Keratinocyte (primary cell): ENCODE data around the gene CLCA1. TPM values are rescaled to one million over a fixed set of nuclear protein-coding genes. Genes with fewer than 3 reads are reported as not detected.

Experiments
- DNase-seq: peaks from one replicate; pipeline ENCODE4 v3.0.0-alpha.2; 2011; ENCODE audit warnings: low read depth, missing footprints, low spot score
- FAIRE-seq: peaks from 2 replicates; lab custom pipeline; 2011; peaks lifted over from hg19 to GRCh38; lab: Jason Lieb, UNC
- H2AFZ ChIP-seq: 2 replicates; pipeline ENCODE4 v1.6.0; 2012; ENCODE audit warnings: low read length, control low read depth, inconsistent platforms; ENCODE audit not compliant: control insufficient read depth
- H3K27ac ChIP-seq: 2 replicates; pipeline ENCODE4 v1.5.1; 2011; ENCODE audit warnings: low read length; ENCODE audit not compliant: control insufficient read depth, insufficient read depth
- H3K27me3 ChIP-seq: 3 replicates; pipeline ENCODE4 v1.6.0; 2011; ENCODE audit warnings: low read length; ENCODE audit not compliant: control insufficient read depth, insufficient read depth; ENCODE audit errors: extremely low read depth
- H3K36me3 ChIP-seq, 2 experiments: 2 replicates in 1 of 2; 3 replicates in 1 of 2; pipeline ENCODE4 v1.5.1; 2011; ENCODE audit warnings: low read length in 2 of 2, mild to moderate bottlenecking in 1 of 2; ENCODE audit not compliant: control insufficient read depth in 2 of 2, insufficient read depth in 2 of 2; ENCODE audit errors: extremely low read depth in 1 of 2
- H3K4me1 ChIP-seq: 3 replicates; pipeline ENCODE4 v1.5.1; 2011; ENCODE audit warnings: low read length; ENCODE audit not compliant: control insufficient read depth, insufficient read depth; ENCODE audit errors: extremely low read depth
- H3K4me2 ChIP-seq: 3 replicates; pipeline ENCODE4 v1.6.0; 2011; ENCODE audit warnings: low read depth, low read length; ENCODE audit not compliant: control insufficient read depth, insufficient read depth; ENCODE audit errors: extremely low read depth
- H3K4me3 ChIP-seq, 3 experiments: fragments of 200-600 bp in 1 of 3; sonication (generic) in 1 of 3; 2 replicates in 2 of 3; 3 replicates in 1 of 3; pipeline ENCODE4 v1.5.1; 2011 to 2016; ENCODE audit warnings: low read length in 3 of 3, mild to moderate bottlenecking in 3 of 3, control low read depth in 2 of 3, inconsistent platforms in 1 of 3, low read depth in 1 of 3, mixed read lengths in 1 of 3, mixed run types in 1 of 3, moderate library complexity in 1 of 3; ENCODE audit not compliant: control insufficient read depth in 2 of 3, insufficient read depth in 2 of 3; ENCODE audit errors: extremely low read depth in 1 of 3
- H3K79me2 ChIP-seq: 2 replicates; pipeline ENCODE4 v1.6.0; 2012; ENCODE audit warnings: low read length; ENCODE audit not compliant: control insufficient read depth, insufficient read depth
- H3K9ac ChIP-seq: 3 replicates; pipeline ENCODE4 v1.6.0; 2011; ENCODE audit warnings: low read length; ENCODE audit not compliant: control insufficient read depth, insufficient read depth; ENCODE audit errors: extremely low read depth
- H3K9me1 ChIP-seq: 3 replicates; pipeline ENCODE4 v1.6.0; 2011; ENCODE audit warnings: low read length; ENCODE audit not compliant: control insufficient read depth, insufficient read depth; ENCODE audit errors: extremely low read depth
- H3K9me3 ChIP-seq: 2 replicates; pipeline ENCODE4 v1.5.1; 2012; ENCODE audit warnings: low read depth, low read length; ENCODE audit not compliant: control insufficient read depth
- H4K20me1 ChIP-seq: 3 replicates; pipeline ENCODE4 v1.6.0; 2011; ENCODE audit warnings: low read length; ENCODE audit not compliant: control insufficient read depth, insufficient read depth; ENCODE audit errors: extremely low read depth
- EZH2 ChIP-seq: IDR thresholded peaks from one replicate; pipeline ENCODE4 v1.6.1; 2012; ENCODE audit warnings: inconsistent platforms, mild to moderate bottlenecking, low read length, moderate library complexity
- dilution Hi-C: fragments of 300-500 bp; cut with MboI; formaldehyde crosslinking; loops from one replicate; pipeline ENCODE4 v1.7.0; 2020; ENCODE audit warnings: low sequenced_read_pairs; ENCODE audit not compliant: extremely low pct_ligation_motif_present
- polyA plus RNA-seq, 5 experiments: library from polyadenylated mRNA; depleted of rRNA in 3 of 5; stranded (reverse) in 3 of 5; stranded (forward) in 1 of 5; unstranded in 1 of 5; fragments of >200 nt; gene quantifications; 1 replicate in 1 of 5; 2 replicates in 3 of 5; 3 replicates in 1 of 5; pipeline versions ENCODE4 v1.2.1 to v1.2.3, GENCODE V29; 2011 to 2012; ENCODE audit warnings: missing spikeins in 2 of 5, low read depth in 1 of 5, low replicate concordance in 1 of 5
- TF ChIP-seq, protein P1 (sequence below), 3 experiments: IDR thresholded peaks in 1 of 3; conservative IDR thresholded peaks in 1 of 3; optimal IDR thresholded peaks in 1 of 3; 2 replicates in 2 of 3; 3 replicates in 1 of 3; pipeline versions ENCODE3 to v1.5.1; 2011; ENCODE audit warnings: low read length in 3 of 3, mild to moderate bottlenecking in 3 of 3, moderate library complexity in 2 of 3, control low read depth in 1 of 3, inconsistent platforms in 1 of 3; ENCODE audit not compliant: insufficient read depth in 2 of 3; ENCODE audit errors: extremely low read depth in 1 of 3

The CLCA1 gene
- polyA plus RNA-seq, 1 donor (not counting 4 experiments of a cell fraction or from before 2014, with no cell fraction given): 0.04 TPM

GRCh38 chr1:86489242-86489878 is 20.6 kb downstream of the CLCA1 start:
- TF ChIP-seq, protein P1, sequence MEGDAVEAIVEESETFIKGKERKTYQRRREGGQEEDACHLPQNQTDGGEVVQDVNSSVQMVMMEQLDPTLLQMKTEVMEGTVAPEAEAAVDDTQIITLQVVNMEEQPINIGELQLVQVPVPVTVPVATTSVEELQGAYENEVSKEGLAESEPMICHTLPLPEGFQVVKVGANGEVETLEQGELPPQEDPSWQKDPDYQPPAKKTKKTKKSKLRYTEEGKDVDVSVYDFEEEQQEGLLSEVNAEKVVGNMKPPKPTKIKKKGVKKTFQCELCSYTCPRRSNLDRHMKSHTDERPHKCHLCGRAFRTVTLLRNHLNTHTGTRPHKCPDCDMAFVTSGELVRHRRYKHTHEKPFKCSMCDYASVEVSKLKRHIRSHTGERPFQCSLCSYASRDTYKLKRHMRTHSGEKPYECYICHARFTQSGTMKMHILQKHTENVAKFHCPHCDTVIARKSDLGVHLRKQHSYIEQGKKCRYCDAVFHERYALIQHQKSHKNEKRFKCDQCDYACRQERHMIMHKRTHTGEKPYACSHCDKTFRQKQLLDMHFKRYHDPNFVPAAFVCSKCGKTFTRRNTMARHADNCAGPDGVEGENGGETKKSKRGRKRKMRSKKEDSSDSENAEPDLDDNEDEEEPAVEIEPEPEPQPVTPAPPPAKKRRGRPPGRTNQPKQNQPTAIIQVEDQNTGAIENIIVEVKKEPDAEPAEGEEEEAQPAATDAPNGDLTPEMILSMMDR (optimal IDR thresholded peaks at IDR 0.05 in 1 of 3, IDR thresholded peaks at IDR 0.05 in 1 of 3, conservative IDR thresholded peaks at IDR 0.05 in 1 of 3; ENCODE audit: extremely low read depth in 1 of 3, insufficient read depth in 2 of 3, low read length in 3 of 3): no peak
- TF ChIP-seq EZH2: no peak
- Histone ChIP-seq H3K4me3 (no peak overlapping the region), H3K27me3 (no peaks in the 10 kb centered on the region), H4K20me1 (no peaks in the 10 kb centered on the region), H3K9me1 (no peaks in the 10 kb centered on the region), H3K79me2 (no peaks in the 10 kb centered on the region), H3K9me3 (no peaks in the 10 kb centered on the region), H3K36me3 (no peaks in the 10 kb centered on the region), H3K9ac (no peak overlapping the region), H2AFZ (no peak overlapping the region), H3K27ac (no peak overlapping the region), H3K4me2 (no peak overlapping the region), H3K4me1 (no peaks in the 10 kb centered on the region)
- dilution Hi-C loops: no loop called here
- DNase-seq (no peak), FAIRE-seq (peak; percentile 23)

DNA sequence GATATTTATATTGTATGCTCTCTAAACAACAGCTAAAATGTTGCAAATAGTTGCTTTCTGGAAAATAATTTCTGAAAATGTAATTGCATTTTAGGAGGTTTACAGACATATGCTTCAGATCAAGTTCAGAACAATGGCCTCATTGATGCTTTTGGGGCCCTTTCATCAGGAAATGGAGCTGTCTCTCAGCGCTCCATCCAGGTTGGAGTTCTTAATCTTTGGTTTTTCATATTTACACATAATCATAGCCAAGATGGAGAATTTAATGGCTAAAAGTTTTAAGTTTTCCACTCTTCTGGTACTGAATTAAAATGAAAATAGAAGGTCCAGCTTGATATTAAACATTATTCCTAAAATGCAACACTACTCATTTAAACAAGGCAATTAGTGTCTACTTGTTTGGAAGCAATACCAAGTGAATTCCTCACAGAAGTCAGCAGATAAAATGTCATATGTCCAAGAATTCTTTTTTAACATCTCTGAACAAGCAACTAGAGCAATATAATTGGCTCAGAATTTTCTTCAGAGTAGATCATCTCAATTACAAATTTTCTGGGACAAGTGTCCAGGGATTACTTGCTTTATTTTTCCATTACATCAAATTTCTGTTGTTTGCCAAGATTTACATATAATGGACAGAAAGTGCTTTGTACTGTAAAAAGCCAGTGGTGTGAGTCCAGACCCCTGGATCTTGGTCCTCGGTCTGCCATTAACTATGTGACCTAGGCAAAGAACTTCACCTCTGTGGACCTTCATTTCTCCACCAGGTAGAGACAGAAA is 22.6 kb downstream of the CLCA1 start:
- Histone ChIP-seq H3K9me1 (no peaks in the 10 kb centered on the region), H4K20me1 (no peaks in the 10 kb centered on the region), H3K79me2 (no peaks in the 10 kb centered on the region), H2AFZ (no peak overlapping the region), H3K27me3 (no peaks in the 10 kb centered on the region), H3K9ac (no peak overlapping the region), H3K36me3 (no peaks in the 10 kb centered on the region), H3K27ac (no peak overlapping the region), H3K4me3 (no peak overlapping the region), H3K4me1 (no peaks in the 10 kb centered on the region), H3K9me3 (no peaks in the 10 kb centered on the region), H3K4me2 (no peak overlapping the region)
- dilution Hi-C loops: no loop called here
- no peak for DNase-seq
- no peak for FAIRE-seq
- TF ChIP-seq, protein P1 (optimal IDR thresholded peaks at IDR 0.05 in 1 of 3, IDR thresholded peaks at IDR 0.05 in 1 of 3, conservative IDR thresholded peaks at IDR 0.05 in 1 of 3; ENCODE audit: extremely low read depth in 1 of 3, insufficient read depth in 2 of 3, low read length in 3 of 3): no peak
- no peak for TF ChIP-seq EZH2
